ENCODE measurements around the gene STOML3. TPM values are rescaled to one million over a fixed set of nuclear protein-coding genes. Genes with fewer than 3 reads are reported as not detected.
"Not testable (repeated sequence)": the region's sequence is repeated elsewhere in the genome, so short reads cannot be mapped to it uniquely, and the experiment has no call there.

Gene STOML3
- total RNA-seq, 2 donors from 2014 or later = not detected

GRCh38 chr13:39012608-39013007, 22.0 kb upstream of the STOML3 start:
- Histone ChIP-seq H3K9me3 (no peaks in the 10 kb centered on the region), H3K27ac (no peak overlapping the region), H3K4me1 (no peaks in the 10 kb centered on the region), H3K27me3 (no peaks in the 10 kb centered on the region), H3K4me3 (no peak overlapping the region), H3K36me3 (replicated peaks in 1 of 2; ENCODE audit: insufficient read depth in 1 of 2, low read depth in 2 of 2) (peaks cover 9 to 31% of the 10 kb centered on the region in 2 donors)
- WGBS, 2 donors = 85 to 89% methylated on average over 7 of the region's 7 CpGs
- no peak for DNase-seq
- TF ChIP-seq CTCF (IDR thresholded peaks at IDR 0.05) = no peak
- no peak for TF ChIP-seq POLR2A (IDR thresholded peaks at IDR 0.05)
- intact Hi-C loops (cut with DNase I) = no loop called here
- ATAC-seq = no peak

GRCh38 chr13:39006371-39007111, 15.9 kb upstream of the STOML3 start:
- H3K27me3 ChIP-seq; ATAC-seq; H3K27ac ChIP-seq; H3K9me3 ChIP-seq; H3K36me3 ChIP-seq (replicated peaks in 1 of 2; ENCODE audit: insufficient read depth in 1 of 2, low read depth in 2 of 2); DNase-seq; H3K4me3 ChIP-seq; intact Hi-C loops (cut with DNase I); H3K4me1 ChIP-seq: not testable (repeated sequence)
- WGBS, 2 donors = 76 to 91% methylated on average over 13 to 17 of the region's 29 CpGs

- ATAC-seq (no peak), DNase-seq (no peak)
- 71% methylated on average over 3 of the region's 3 CpGs for WGBS, 2 donors
- no peaks in the 10 kb centered on the region for H3K4me1 ChIP-seq
- no peaks in the 10 kb centered on the region for H3K9me3 ChIP-seq
- no peak overlapping the region for H3K27ac ChIP-seq
- H3K4me3 ChIP-seq = no peak overlapping the region
- H3K36me3 ChIP-seq (replicated peaks in 1 of 2; ENCODE audit: insufficient read depth in 1 of 2, low read depth in 2 of 2) = no peaks in the 10 kb centered on the region
- intact Hi-C loops (cut with DNase I) = no loop called here
- TF ChIP-seq CTCF (IDR thresholded peaks at IDR 0.05) (no peak), POLR2A (IDR thresholded peaks at IDR 0.05) (no peak)
- H3K27me3 ChIP-seq = no peaks in the 10 kb centered on the region
These were observed 8.1 kb upstream of the STOML3 start for GRCh38 chr13:38998739-38999138.

DNA sequence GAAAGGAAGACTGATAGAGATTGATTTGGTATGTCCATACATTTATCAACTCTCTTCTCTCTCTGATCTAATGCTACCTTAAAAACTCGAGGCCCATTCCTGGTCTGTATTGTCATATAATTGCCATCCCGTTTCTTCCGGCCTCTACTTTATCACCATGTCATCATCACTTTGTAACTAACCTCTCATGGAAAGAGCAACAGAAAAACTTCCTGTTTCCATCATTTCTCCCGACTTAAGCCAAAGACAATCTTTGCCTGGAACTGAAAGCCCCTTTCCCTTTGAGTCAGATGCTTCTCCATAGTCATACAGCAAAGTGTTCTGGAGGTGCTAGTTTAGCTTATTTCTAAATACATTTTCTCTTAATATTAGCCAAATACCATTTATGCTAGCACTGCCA, 2.8 kb upstream of the STOML3 start:
- H3K4me1 ChIP-seq = no peaks in the 10 kb centered on the region
- intact Hi-C loops (cut with DNase I) = no loop called here
- H3K9me3 ChIP-seq = no peaks in the 10 kb centered on the region
- ATAC-seq (no peak), DNase-seq (no peak)
- no peaks in the 10 kb centered on the region for H3K27me3 ChIP-seq
- WGBS, 2 donors = 46 to 54% methylated on average over 4 of the region's 4 CpGs
- no peak overlapping the region for H3K4me3 ChIP-seq
- no peak overlapping the region for H3K27ac ChIP-seq
- TF ChIP-seq POLR2A (IDR thresholded peaks at IDR 0.05) = no peak
- TF ChIP-seq CTCF (IDR thresholded peaks at IDR 0.05) = no peak
- no peaks in the 10 kb centered on the region for H3K36me3 ChIP-seq (replicated peaks in 1 of 2; ENCODE audit: insufficient read depth in 1 of 2, low read depth in 2 of 2)

GRCh38 chr13:38981096-38981495, 9.5 kb downstream of the STOML3 start:
- intact Hi-C loops (cut with DNase I) = no loop called here
- DNase-seq (no peak), ATAC-seq (no peak)
- 44 to 48% methylated on average over 2 of the region's 2 CpGs for WGBS, 2 donors
- H3K9me3 ChIP-seq = no peaks in the 10 kb centered on the region
- H3K27me3 ChIP-seq = no peaks in the 10 kb centered on the region
- H3K4me3 ChIP-seq = no peak overlapping the region
- no peak overlapping the region for H3K27ac ChIP-seq
- peaks cover 8% of the 10 kb centered on the region for H3K4me1 ChIP-seq
- no peak for TF ChIP-seq POLR2A (IDR thresholded peaks at IDR 0.05)
- no peak for TF ChIP-seq CTCF (IDR thresholded peaks at IDR 0.05)
- no peaks in the 10 kb centered on the region for H3K36me3 ChIP-seq (replicated peaks in 1 of 2; ENCODE audit: insufficient read depth in 1 of 2, low read depth in 2 of 2)

Data from body of pancreas (tissue), 4 donors.